ENCODE measurements around the gene STX3. TPM values are rescaled to one million over a fixed set of nuclear protein-coding genes. Genes with fewer than 3 reads are reported as not detected.
"Not testable (repeated sequence)": the region's sequence is repeated elsewhere in the genome, so short reads cannot be mapped to it uniquely, and the experiment has no call there.

Gene STX3
- total and polyA plus RNA-seq, 4 donors = 3.3 to 8.5 (median 5.8) TPM

- Histone ChIP-seq H3K9me3 (ENCODE audit: control insufficient read depth in 4 of 4, low read length in 3 of 4) (no peaks in the 10 kb centered on the region), H3K4me3 (ENCODE audit: low read depth in 1 of 3, low read length in 3 of 3) (no peak overlapping the region), H3K4me1 (ENCODE audit: control insufficient read depth in 4 of 4, insufficient read depth in 4 of 4, low read length in 3 of 4) (no peaks in the 10 kb centered on the region), H3K36me3 (ENCODE audit: control insufficient read depth in 4 of 4, insufficient read depth in 3 of 4, low read depth in 1 of 4, low read length in 3 of 4) (no peaks in the 10 kb centered on the region), H3K27me3 (ENCODE audit: control insufficient read depth in 4 of 4, insufficient read depth in 4 of 4, low read length in 3 of 4) (no peaks in the 10 kb centered on the region), H3K9ac (ENCODE audit: low read depth in 1 of 2, low read length in 2 of 2) (no peak overlapping the region), H3K27ac (ENCODE audit: low read depth in 1 of 2, low read length in 2 of 2) (no peak overlapping the region)
- WGBS = 76% methylated on average over 3 of the region's 3 CpGs
- DNase-seq (ENCODE audit: low spot score) = no peak
- TF ChIP-seq TAF1 (conservative IDR thresholded peaks at IDR 0.05) (no peak), GABPA (IDR thresholded peaks at IDR 0.05 in 1 of 2, conservative IDR thresholded peaks at IDR 0.05 in 1 of 2) (no peak), EGR1 (IDR thresholded peaks at IDR 0.05; ENCODE audit: low read depth in 2 of 2) (no peak), JUND (IDR thresholded peaks at IDR 0.05) (no peak), RAD21 (IDR thresholded peaks at IDR 0.05) (no peak), NR2F2 (IDR thresholded peaks at IDR 0.05) (no peak), HNF4G (IDR thresholded peaks at IDR 0.05) (no peak), FOXA2 (IDR thresholded peaks at IDR 0.05) (no peak), SP1 (IDR thresholded peaks at IDR 0.05) (no peak), FOXA1 (IDR thresholded peaks at IDR 0.05) (no peak), RXRA (IDR thresholded peaks at IDR 0.05) (no peak), CTCF (IDR thresholded peaks at IDR 0.05; ENCODE audit: low read depth, low read length, missing input control) (no peak)
- TF ChIP-seq, protein P1, sequence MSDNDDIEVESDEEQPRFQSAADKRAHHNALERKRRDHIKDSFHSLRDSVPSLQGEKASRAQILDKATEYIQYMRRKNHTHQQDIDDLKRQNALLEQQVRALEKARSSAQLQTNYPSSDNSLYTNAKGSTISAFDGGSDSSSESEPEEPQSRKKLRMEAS (IDR thresholded peaks at IDR 0.05) = no peak
- TF ChIP-seq, protein P2, sequence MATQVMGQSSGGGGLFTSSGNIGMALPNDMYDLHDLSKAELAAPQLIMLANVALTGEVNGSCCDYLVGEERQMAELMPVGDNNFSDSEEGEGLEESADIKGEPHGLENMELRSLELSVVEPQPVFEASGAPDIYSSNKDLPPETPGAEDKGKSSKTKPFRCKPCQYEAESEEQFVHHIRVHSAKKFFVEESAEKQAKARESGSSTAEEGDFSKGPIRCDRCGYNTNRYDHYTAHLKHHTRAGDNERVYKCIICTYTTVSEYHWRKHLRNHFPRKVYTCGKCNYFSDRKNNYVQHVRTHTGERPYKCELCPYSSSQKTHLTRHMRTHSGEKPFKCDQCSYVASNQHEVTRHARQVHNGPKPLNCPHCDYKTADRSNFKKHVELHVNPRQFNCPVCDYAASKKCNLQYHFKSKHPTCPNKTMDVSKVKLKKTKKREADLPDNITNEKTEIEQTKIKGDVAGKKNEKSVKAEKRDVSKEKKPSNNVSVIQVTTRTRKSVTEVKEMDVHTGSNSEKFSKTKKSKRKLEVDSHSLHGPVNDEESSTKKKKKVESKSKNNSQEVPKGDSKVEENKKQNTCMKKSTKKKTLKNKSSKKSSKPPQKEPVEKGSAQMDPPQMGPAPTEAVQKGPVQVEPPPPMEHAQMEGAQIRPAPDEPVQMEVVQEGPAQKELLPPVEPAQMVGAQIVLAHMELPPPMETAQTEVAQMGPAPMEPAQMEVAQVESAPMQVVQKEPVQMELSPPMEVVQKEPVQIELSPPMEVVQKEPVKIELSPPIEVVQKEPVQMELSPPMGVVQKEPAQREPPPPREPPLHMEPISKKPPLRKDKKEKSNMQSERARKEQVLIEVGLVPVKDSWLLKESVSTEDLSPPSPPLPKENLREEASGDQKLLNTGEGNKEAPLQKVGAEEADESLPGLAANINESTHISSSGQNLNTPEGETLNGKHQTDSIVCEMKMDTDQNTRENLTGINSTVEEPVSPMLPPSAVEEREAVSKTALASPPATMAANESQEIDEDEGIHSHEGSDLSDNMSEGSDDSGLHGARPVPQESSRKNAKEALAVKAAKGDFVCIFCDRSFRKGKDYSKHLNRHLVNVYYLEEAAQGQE (IDR thresholded peaks at IDR 0.05) = no peak
These were observed 92.5 kb downstream of the STX3 start for GRCh38 chr11:59847626-59848025.

DNA sequence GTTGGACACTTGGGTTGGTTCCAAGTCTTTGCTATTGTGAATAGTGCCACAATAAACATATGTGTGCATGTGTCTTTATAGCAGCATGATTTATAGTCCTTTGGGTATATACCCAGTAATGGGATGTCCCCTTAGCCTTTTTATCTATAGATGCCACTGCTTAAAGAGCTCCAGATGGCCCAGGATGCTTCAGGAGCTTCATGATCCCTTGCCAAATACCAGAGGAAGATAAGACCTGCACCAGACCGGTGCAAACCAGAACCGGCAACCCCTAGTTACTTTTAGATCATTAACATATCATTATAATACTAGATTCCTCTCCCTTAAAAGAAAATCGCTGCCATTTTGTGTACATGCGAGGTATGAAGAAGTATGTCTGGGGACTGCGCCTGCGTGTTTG is 93.3 kb downstream of the STX3 start:
- DNase-seq (ENCODE audit: low spot score); H3K36me3 ChIP-seq (ENCODE audit: control insufficient read depth in 4 of 4, insufficient read depth in 3 of 4, low read depth in 1 of 4, low read length in 3 of 4); H3K27me3 ChIP-seq (ENCODE audit: control insufficient read depth in 4 of 4, insufficient read depth in 4 of 4, low read length in 3 of 4); H3K9me3 ChIP-seq (ENCODE audit: control insufficient read depth in 4 of 4, low read length in 3 of 4); H3K9ac ChIP-seq (ENCODE audit: low read depth in 1 of 2, low read length in 2 of 2); H3K4me1 ChIP-seq (ENCODE audit: control insufficient read depth in 4 of 4, insufficient read depth in 4 of 4, low read length in 3 of 4); H3K27ac ChIP-seq (ENCODE audit: low read depth in 1 of 2, low read length in 2 of 2); H3K4me3 ChIP-seq (ENCODE audit: low read depth in 1 of 3, low read length in 3 of 3): not testable (repeated sequence)
- 92% methylated on average over 6 of the region's 6 CpGs for WGBS

DNA sequence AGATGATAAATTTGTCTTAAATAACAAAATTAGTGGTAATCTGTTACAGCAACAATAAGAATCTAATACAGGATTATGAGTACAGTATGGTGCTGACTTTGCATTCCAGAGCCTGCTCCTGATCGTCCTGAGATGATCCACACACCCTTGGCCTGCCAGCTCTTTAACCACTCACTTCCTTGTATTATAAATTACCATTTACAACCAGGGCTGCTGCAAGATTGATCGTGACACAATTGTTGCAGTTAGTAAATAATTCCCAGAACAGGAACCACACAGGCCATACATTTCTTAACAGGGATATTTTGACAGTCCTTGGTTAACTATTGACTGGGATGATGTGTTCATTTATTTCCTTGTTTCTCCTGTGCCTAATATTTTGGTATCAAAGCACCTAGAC is 94.0 kb downstream of the STX3 start:
- 21% methylated on average over 2 of the region's 2 CpGs for WGBS
- no peak overlapping the region for H3K27ac ChIP-seq (ENCODE audit: low read depth in 1 of 2, low read length in 2 of 2)
- H3K27me3 ChIP-seq (ENCODE audit: control insufficient read depth in 4 of 4, insufficient read depth in 4 of 4, low read length in 3 of 4) = no peaks in the 10 kb centered on the region
- TF ChIP-seq ATF3 (IDR thresholded peaks at IDR 0.05) (no peak), SP1 (IDR thresholded peaks at IDR 0.05) (peak; percentile 11), EGR1 (IDR thresholded peaks at IDR 0.05; ENCODE audit: low read depth in 2 of 2) (no peak)
- DNase-seq (ENCODE audit: low spot score) = no peak
- no peak overlapping the region for H3K9ac ChIP-seq (ENCODE audit: low read depth in 1 of 2, low read length in 2 of 2)
- H3K36me3 ChIP-seq (ENCODE audit: control insufficient read depth in 4 of 4, insufficient read depth in 3 of 4, low read depth in 1 of 4, low read length in 3 of 4) = no peaks in the 10 kb centered on the region
- no peaks in the 10 kb centered on the region for H3K4me1 ChIP-seq (ENCODE audit: control insufficient read depth in 4 of 4, insufficient read depth in 4 of 4, low read length in 3 of 4)
- no peaks in the 10 kb centered on the region for H3K9me3 ChIP-seq (ENCODE audit: control insufficient read depth in 4 of 4, low read length in 3 of 4)
- H3K4me3 ChIP-seq (ENCODE audit: low read depth in 1 of 3, low read length in 3 of 3) = no peak overlapping the region

- not testable (repeated sequence) for DNase-seq (ENCODE audit: low spot score); H3K9me3 ChIP-seq (ENCODE audit: control insufficient read depth in 4 of 4, low read length in 3 of 4); H3K27me3 ChIP-seq (ENCODE audit: control insufficient read depth in 4 of 4, insufficient read depth in 4 of 4, low read length in 3 of 4); H3K4me3 ChIP-seq (ENCODE audit: low read depth in 1 of 3, low read length in 3 of 3); H3K27ac ChIP-seq (ENCODE audit: low read depth in 1 of 2, low read length in 2 of 2); H3K4me1 ChIP-seq (ENCODE audit: control insufficient read depth in 4 of 4, insufficient read depth in 4 of 4, low read length in 3 of 4); H3K36me3 ChIP-seq (ENCODE audit: control insufficient read depth in 4 of 4, insufficient read depth in 3 of 4, low read depth in 1 of 4, low read length in 3 of 4); H3K9ac ChIP-seq (ENCODE audit: low read depth in 1 of 2, low read length in 2 of 2)
- 93% methylated on average over 2 of the region's 2 CpGs for WGBS
These were observed 94.4 kb downstream of the STX3 start for GRCh38 chr11:59849551-59849950.

DNA sequence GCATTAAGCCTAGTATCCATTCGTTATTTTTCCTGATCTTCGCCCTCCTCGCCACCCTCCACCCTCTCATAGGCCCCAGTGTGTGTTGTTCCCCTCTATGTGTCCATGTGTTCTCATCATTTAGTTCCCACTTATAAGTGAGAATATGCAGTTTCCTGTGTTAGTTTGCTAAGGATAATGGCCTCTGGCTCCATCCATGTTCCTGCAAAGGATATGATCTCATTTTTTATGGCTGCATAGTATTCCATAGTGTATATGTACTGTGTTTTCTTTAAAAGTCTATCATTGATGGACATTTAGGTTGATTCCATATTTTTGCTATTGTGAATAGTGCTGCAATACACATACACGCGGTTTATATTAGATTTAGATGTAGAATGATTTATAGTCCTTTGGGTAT is 96.2 kb downstream of the STX3 start:
- not testable (repeated sequence) for H3K9ac ChIP-seq (ENCODE audit: low read depth in 1 of 2, low read length in 2 of 2); DNase-seq (ENCODE audit: low spot score); H3K36me3 ChIP-seq (ENCODE audit: control insufficient read depth in 4 of 4, insufficient read depth in 3 of 4, low read depth in 1 of 4, low read length in 3 of 4); H3K27me3 ChIP-seq (ENCODE audit: control insufficient read depth in 4 of 4, insufficient read depth in 4 of 4, low read length in 3 of 4); H3K4me1 ChIP-seq (ENCODE audit: control insufficient read depth in 4 of 4, insufficient read depth in 4 of 4, low read length in 3 of 4); H3K4me3 ChIP-seq (ENCODE audit: low read depth in 1 of 3, low read length in 3 of 3); H3K27ac ChIP-seq (ENCODE audit: low read depth in 1 of 2, low read length in 2 of 2); H3K9me3 ChIP-seq (ENCODE audit: control insufficient read depth in 4 of 4, low read length in 3 of 4)
- WGBS = 89% methylated on average over 5 of the region's 5 CpGs
